ENCODE results near the gene CABP5.

DNA sequence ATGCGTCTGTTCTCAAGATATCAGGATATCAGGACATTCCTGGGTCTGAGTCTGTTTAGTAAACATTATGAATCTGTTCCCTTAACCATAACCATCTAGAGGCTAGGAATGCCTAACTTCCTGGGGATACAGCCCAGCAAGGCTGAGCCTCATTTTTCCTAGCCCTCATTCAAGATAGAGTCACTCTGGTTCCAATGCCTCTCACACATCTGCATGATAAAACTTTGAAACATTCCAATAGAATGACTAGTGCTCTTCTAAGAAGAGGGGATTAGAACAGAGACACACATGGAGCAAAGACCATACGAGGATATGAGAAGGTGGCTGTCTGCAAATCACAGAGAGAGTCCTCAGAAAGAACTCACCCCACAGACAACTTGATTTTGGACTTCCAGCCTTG, 20.6 kb upstream of the CABP5 start:
- TF ChIP-seq, protein P1, sequence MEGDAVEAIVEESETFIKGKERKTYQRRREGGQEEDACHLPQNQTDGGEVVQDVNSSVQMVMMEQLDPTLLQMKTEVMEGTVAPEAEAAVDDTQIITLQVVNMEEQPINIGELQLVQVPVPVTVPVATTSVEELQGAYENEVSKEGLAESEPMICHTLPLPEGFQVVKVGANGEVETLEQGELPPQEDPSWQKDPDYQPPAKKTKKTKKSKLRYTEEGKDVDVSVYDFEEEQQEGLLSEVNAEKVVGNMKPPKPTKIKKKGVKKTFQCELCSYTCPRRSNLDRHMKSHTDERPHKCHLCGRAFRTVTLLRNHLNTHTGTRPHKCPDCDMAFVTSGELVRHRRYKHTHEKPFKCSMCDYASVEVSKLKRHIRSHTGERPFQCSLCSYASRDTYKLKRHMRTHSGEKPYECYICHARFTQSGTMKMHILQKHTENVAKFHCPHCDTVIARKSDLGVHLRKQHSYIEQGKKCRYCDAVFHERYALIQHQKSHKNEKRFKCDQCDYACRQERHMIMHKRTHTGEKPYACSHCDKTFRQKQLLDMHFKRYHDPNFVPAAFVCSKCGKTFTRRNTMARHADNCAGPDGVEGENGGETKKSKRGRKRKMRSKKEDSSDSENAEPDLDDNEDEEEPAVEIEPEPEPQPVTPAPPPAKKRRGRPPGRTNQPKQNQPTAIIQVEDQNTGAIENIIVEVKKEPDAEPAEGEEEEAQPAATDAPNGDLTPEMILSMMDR (conservative IDR thresholded peaks at IDR 0.05 in 1 of 2, IDR thresholded peaks at IDR 0.05 in 1 of 2; ENCODE audit: extremely low read depth in 1 of 2, insufficient read depth in 1 of 2, low read depth in 1 of 2, low read length in 2 of 2) = no peak
- TF ChIP-seq EZH2 (IDR thresholded peaks at IDR 0.05; ENCODE audit: borderline replicate concordance, low read length) = no peak

All from mammary epithelial cell (primary cell).